ENCODE measurements around the gene SYT3.

The SYT3 gene

DNA sequence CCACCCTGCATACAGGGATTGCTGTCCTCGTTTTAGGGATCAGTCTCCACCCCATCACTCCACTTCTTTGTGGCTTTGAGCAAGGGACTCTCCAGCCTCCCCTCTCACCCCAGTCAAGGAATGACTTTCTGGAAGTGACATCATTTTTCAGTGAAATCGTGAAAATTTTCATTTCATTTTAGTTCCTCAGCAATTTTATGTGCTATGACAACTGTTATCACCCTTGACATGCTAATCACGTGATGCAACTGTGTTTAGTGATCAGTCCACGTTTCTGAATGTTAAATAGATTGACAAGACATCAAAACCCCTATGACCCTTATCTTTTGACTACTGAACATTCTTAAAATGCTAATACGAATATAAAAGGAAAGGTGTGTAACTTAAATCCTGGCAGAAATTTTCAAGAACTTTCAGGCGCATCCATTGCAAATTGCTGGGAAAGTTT is 17.6 kb upstream of the SYT3 start:
- WGBS (ENCODE audit: insufficient coverage) = 84% methylated on average over 4 of the region's 6 CpGs
- H3K36me3 ChIP-seq (ENCODE audit: control insufficient read depth in 4 of 4, insufficient read depth in 4 of 4, low read length in 3 of 4) = no peaks in the 10 kb centered on the region
- H3K4me3 ChIP-seq (ENCODE audit: control insufficient read depth in 1 of 7, extremely low read depth in 1 of 7, insufficient read depth in 4 of 7, low read depth in 2 of 7, low read length in 6 of 7) = peak overlapping the region in 2 of 7 experiments; percentile 40 to 61
- ChIA-PET POLR2A (no interaction called here), CTCF (no interaction called here)
- peaks cover 0 to 12% (median 6%) of the 10 kb centered on the region in 5 experiments for H3K9me3 ChIP-seq (ENCODE audit: control extremely low read depth in 1 of 5, control insufficient read depth in 4 of 5, insufficient read depth in 2 of 5, low read depth in 1 of 5, low read length in 4 of 5)
- H3K27ac ChIP-seq (ENCODE audit: insufficient read depth in 1 of 2, low read depth in 1 of 2, low read length in 2 of 2, poor library complexity in 1 of 2, severe bottlenecking in 2 of 2) = peak overlapping the region in 1 of 2 experiments; percentile 84
- no peak for DNase-seq
- H3K27me3 ChIP-seq (replicated peaks in 2 of 5; ENCODE audit: control insufficient read depth in 4 of 5, insufficient read depth in 5 of 5, low read length in 4 of 5) = peaks cover 7 to 60% (median 18%) of the 10 kb centered on the region in 5 experiments
- peaks cover 0 to 17% (median 12%) of the 10 kb centered on the region in 4 experiments for H3K4me1 ChIP-seq (ENCODE audit: control extremely low read depth in 1 of 4, control insufficient read depth in 4 of 4, insufficient read depth in 4 of 4, low read length in 3 of 4)

DNA sequence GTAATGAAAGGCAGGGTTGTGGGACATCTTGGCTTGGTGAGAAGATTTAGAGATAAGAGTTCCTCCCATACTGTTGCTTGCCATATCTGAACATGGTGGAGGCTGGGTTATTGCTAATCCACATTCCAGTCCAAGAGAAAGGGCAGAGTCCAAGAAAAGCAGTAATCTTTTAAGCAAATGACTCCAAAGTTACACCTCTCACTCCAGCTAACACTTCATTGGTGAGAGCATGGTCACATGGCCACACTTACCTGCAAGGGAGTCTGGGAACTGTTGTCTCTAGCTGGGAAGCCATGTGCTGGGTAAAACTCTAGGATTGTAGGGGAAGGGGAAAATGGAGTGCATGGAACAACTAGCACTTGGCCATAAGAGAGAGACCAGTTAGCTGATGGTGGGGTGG is 15.2 kb upstream of the SYT3 start:
- no peak for DNase-seq
- Histone ChIP-seq H3K27me3 (replicated peaks in 2 of 5; ENCODE audit: control insufficient read depth in 4 of 5, insufficient read depth in 5 of 5, low read length in 4 of 5) (peaks cover 4 to 48% (median 13%) of the 10 kb centered on the region in 5 experiments), H3K4me3 (ENCODE audit: control insufficient read depth in 1 of 7, extremely low read depth in 1 of 7, insufficient read depth in 4 of 7, low read depth in 2 of 7, low read length in 6 of 7) (no peak overlapping the region), H3K9me3 (ENCODE audit: control extremely low read depth in 1 of 5, control insufficient read depth in 4 of 5, insufficient read depth in 2 of 5, low read depth in 1 of 5, low read length in 4 of 5) (peaks cover 0 to 12% (median 6%) of the 10 kb centered on the region in 5 experiments), H3K27ac (ENCODE audit: insufficient read depth in 1 of 2, low read depth in 1 of 2, low read length in 2 of 2, poor library complexity in 1 of 2, severe bottlenecking in 2 of 2) (no peak overlapping the region), H3K4me1 (ENCODE audit: control extremely low read depth in 1 of 4, control insufficient read depth in 4 of 4, insufficient read depth in 4 of 4, low read length in 3 of 4) (peaks cover 0 to 17% (median 12%) of the 10 kb centered on the region in 4 experiments), H3K36me3 (ENCODE audit: control insufficient read depth in 4 of 4, insufficient read depth in 4 of 4, low read length in 3 of 4) (no peaks in the 10 kb centered on the region)
- POLR2A ChIA-PET = no interaction called here
- CTCF ChIA-PET = interaction anchor here (0.8 to 1.3 kb wide), 2 partner anchors 15 to 69 kb away, joined by 3 to 4 read pairs; no protein-coding TSS in a partner anchor

DNA sequence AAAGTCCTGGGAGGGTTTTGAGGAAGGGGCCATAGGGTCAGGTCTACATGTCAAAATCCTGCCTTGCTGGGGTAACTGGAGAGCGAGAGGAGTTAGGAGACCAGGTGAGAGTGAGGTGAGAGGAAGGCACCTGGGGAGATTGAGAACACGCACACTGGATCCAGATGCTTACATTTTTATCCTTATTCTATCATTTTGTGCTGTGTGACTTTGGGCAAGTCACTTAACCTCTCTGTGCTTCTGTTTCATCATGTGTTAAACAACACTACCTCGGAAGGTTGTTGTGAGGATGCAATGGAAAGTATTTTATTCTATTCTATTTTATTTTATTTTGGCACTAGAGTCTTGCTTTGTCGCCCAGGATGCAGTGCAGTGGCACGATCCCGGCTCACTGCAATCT is 13.0 kb upstream of the SYT3 start:
- Histone ChIP-seq H3K4me3 (ENCODE audit: control insufficient read depth in 1 of 7, extremely low read depth in 1 of 7, insufficient read depth in 4 of 7, low read depth in 2 of 7, low read length in 6 of 7) (no peak overlapping the region), H3K36me3 (ENCODE audit: control insufficient read depth in 4 of 4, insufficient read depth in 4 of 4, low read length in 3 of 4) (no peaks in the 10 kb centered on the region), H3K27me3 (replicated peaks in 2 of 5; ENCODE audit: control insufficient read depth in 4 of 5, insufficient read depth in 5 of 5, low read length in 4 of 5) (peaks cover 4 to 50% (median 6%) of the 10 kb centered on the region in 5 experiments), H3K9me3 (ENCODE audit: control extremely low read depth in 1 of 5, control insufficient read depth in 4 of 5, insufficient read depth in 2 of 5, low read depth in 1 of 5, low read length in 4 of 5) (peaks cover 0 to 6% (median 5%) of the 10 kb centered on the region in 5 experiments), H3K4me1 (ENCODE audit: control extremely low read depth in 1 of 4, control insufficient read depth in 4 of 4, insufficient read depth in 4 of 4, low read length in 3 of 4) (peaks cover 0 to 3% (median 1%) of the 10 kb centered on the region in 4 experiments), H3K27ac (ENCODE audit: insufficient read depth in 1 of 2, low read depth in 1 of 2, low read length in 2 of 2, poor library complexity in 1 of 2, severe bottlenecking in 2 of 2) (no peak overlapping the region)
- ChIA-PET POLR2A (no interaction called here), CTCF (no interaction called here)
- WGBS (ENCODE audit: insufficient coverage) = 100% methylated on average over 3 of the region's 6 CpGs
- no peak for DNase-seq

DNA sequence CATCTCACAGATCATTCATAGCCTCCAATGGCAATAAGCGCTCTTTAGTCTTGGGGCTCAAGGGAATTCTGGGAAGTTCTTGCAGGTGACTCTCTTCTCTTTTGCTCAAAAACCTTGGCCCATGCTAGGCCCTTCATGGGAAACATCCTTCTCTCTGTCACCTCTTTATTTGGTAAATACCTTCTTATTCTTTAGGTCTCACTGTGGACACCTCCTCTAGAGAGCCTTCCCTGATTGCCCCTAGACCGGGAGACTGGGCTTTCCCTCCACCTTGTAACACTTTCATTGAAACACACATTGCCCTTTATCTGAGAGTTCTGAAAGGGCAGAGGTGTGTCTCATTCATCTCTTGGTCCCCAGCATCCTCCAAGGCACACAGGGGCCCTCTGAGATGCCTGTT is 11.5 kb upstream of the SYT3 start:
- ChIA-PET CTCF (no interaction called here), POLR2A (no interaction called here)
- Histone ChIP-seq H3K27me3 (replicated peaks in 2 of 5; ENCODE audit: control insufficient read depth in 4 of 5, insufficient read depth in 5 of 5, low read length in 4 of 5) (peaks cover 0 to 51% (median 4%) of the 10 kb centered on the region in 5 experiments), H3K4me3 (ENCODE audit: control insufficient read depth in 1 of 7, extremely low read depth in 1 of 7, insufficient read depth in 4 of 7, low read depth in 2 of 7, low read length in 6 of 7) (no peak overlapping the region), H3K9me3 (ENCODE audit: control extremely low read depth in 1 of 5, control insufficient read depth in 4 of 5, insufficient read depth in 2 of 5, low read depth in 1 of 5, low read length in 4 of 5) (peaks cover 0 to 6% (median 5%) of the 10 kb centered on the region in 5 experiments), H3K4me1 (ENCODE audit: control extremely low read depth in 1 of 4, control insufficient read depth in 4 of 4, insufficient read depth in 4 of 4, low read length in 3 of 4) (no peaks in the 10 kb centered on the region), H3K27ac (ENCODE audit: insufficient read depth in 1 of 2, low read depth in 1 of 2, low read length in 2 of 2, poor library complexity in 1 of 2, severe bottlenecking in 2 of 2) (no peak overlapping the region), H3K36me3 (ENCODE audit: control insufficient read depth in 4 of 4, insufficient read depth in 4 of 4, low read length in 3 of 4) (no peaks in the 10 kb centered on the region)
- DNase-seq = no peak
- no CpG with 5 or more reads among the region's 2 CpGs for WGBS (ENCODE audit: insufficient coverage)

DNA sequence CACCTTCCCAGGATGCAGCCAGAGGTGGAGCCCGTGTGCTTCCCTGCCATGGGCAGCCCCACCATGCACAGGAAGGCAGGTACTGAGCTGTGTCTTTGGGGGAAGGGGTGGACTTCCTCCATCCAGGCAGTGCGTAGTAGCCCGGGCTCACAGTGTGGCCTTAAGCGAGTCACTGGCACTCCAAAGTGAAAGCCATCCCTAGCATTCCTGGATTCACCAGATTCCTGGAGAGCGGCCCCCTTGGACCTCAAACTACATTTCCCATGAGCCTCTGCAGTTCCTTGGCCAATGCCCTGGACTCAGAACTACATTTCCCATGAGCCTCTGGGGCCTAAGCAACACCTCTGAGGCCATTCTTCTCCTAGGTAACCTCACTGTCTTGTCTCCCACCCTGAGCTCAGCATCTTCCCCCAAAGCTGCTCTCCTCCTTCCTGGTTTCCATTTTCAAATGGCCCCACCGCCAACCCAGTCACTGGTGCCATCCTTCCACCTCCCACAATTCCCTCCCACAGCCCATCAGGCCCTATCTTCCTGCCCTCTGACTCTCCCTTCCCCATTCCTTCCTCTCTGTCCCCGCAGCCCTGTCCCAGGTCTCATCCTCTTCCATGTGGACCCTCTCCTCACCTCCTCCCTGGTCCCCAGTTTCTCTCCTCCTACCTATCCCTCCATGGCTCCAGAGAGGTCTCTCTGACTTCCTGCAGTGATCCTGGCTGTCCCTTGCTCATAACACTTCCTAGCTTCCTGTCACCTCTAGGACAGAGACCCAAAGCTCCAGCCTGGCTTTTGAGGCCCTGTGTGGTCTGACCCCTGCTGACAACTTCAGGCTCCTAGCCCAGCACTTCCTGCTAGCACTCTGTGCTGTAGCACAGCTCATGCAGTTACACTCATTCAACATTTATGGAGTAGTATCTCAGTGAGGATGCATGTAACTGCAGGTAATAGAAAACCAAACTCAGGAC is 10.0 kb upstream of the SYT3 start, which contains the start of gene C19orf81:
C19orf81 (plus strand) TSS at position 13 of the 959 bp plus-strand sequence; CDS start at position 13, 0 bp downstream.
- no peaks in the 10 kb centered on the region for H3K36me3 ChIP-seq (ENCODE audit: control insufficient read depth in 4 of 4, insufficient read depth in 4 of 4, low read length in 3 of 4)
- peaks cover 0 to 54% (median 2%) of the 10 kb centered on the region in 5 experiments for H3K27me3 ChIP-seq (replicated peaks in 2 of 5; ENCODE audit: control insufficient read depth in 4 of 5, insufficient read depth in 5 of 5, low read length in 4 of 5)
- ChIA-PET CTCF (no interaction called here), POLR2A (no interaction called here)
- H3K9me3 ChIP-seq (ENCODE audit: control extremely low read depth in 1 of 5, control insufficient read depth in 4 of 5, insufficient read depth in 2 of 5, low read depth in 1 of 5, low read length in 4 of 5) = peaks cover 0 to 1% (median 0%) of the 10 kb centered on the region in 5 experiments
- H3K27ac ChIP-seq (ENCODE audit: insufficient read depth in 1 of 2, low read depth in 1 of 2, low read length in 2 of 2, poor library complexity in 1 of 2, severe bottlenecking in 2 of 2) = no peak within 1 kb of the TSS
- no peak within 1 kb of the TSS for H3K4me3 ChIP-seq (ENCODE audit: control insufficient read depth in 1 of 7, extremely low read depth in 1 of 7, insufficient read depth in 4 of 7, low read depth in 2 of 7, low read length in 6 of 7)
- H3K4me1 ChIP-seq (ENCODE audit: control extremely low read depth in 1 of 4, control insufficient read depth in 4 of 4, insufficient read depth in 4 of 4, low read length in 3 of 4) = no peaks in the 10 kb centered on the region
- no peak for DNase-seq
- 45% methylated on average over 7 of the region's 7 CpGs for WGBS (ENCODE audit: insufficient coverage)

GRCh38 chr19:50648659-50649058 is 9.0 kb upstream of the SYT3 start:
- ChIA-PET POLR2A (no interaction called here), CTCF (no interaction called here)
- H3K36me3 ChIP-seq (ENCODE audit: control insufficient read depth in 4 of 4, insufficient read depth in 4 of 4, low read length in 3 of 4) = no peaks in the 10 kb centered on the region
- no peak for DNase-seq
- H3K4me1 ChIP-seq (ENCODE audit: control extremely low read depth in 1 of 4, control insufficient read depth in 4 of 4, insufficient read depth in 4 of 4, low read length in 3 of 4) = no peaks in the 10 kb centered on the region
- WGBS (ENCODE audit: insufficient coverage) = 84% methylated on average over 3 of the region's 5 CpGs
- H3K9me3 ChIP-seq (ENCODE audit: control extremely low read depth in 1 of 5, control insufficient read depth in 4 of 5, insufficient read depth in 2 of 5, low read depth in 1 of 5, low read length in 4 of 5) = peaks cover 0 to 1% (median 0%) of the 10 kb centered on the region in 5 experiments
- no peak overlapping the region for H3K4me3 ChIP-seq (ENCODE audit: control insufficient read depth in 1 of 7, extremely low read depth in 1 of 7, insufficient read depth in 4 of 7, low read depth in 2 of 7, low read length in 6 of 7)
- H3K27ac ChIP-seq (ENCODE audit: insufficient read depth in 1 of 2, low read depth in 1 of 2, low read length in 2 of 2, poor library complexity in 1 of 2, severe bottlenecking in 2 of 2) = no peak overlapping the region
- H3K27me3 ChIP-seq (replicated peaks in 2 of 5; ENCODE audit: control insufficient read depth in 4 of 5, insufficient read depth in 5 of 5, low read length in 4 of 5) = peaks cover 0 to 58% (median under 1%) of the 10 kb centered on the region in 5 experiments

Measured in common myeloid progenitor, CD34-positive (primary cell).